HEK293 (cell line): ENCODE data around the gene RNF41.

Experiments used
- CTCF ChIA-PET: fragments of 350-600 bp; formaldehyde crosslinking; extraction: SDS; loops from one replicate; lab custom pipeline; 2021; ENCODE audit warnings: antibody characterized with exemption; lab: Yijun Ruan, JAX
- POLR2A ChIA-PET: fragments of 300-600 bp; formaldehyde crosslinking; extraction: SDS; loops from one replicate; lab custom pipeline; 2020; ENCODE audit warnings: antibody characterized with exemption, inconsistent platforms; lab: Yijun Ruan, JAX
- H3K27ac ChIP-seq: fragments of 200-500 bp; sonication (Bioruptor generic); 2 replicates; pipeline ENCODE4 v1.5.1; 2014; ENCODE audit warnings: low read depth, low read length, control low read depth, inconsistent platforms; ENCODE audit errors: extremely low read depth
- H3K36me3 ChIP-seq, 2 experiments: fragments of 200-500 bp in 1 of 2; sonication (Bioruptor generic) in 1 of 2; 1 replicate in 1 of 2; 2 replicates in 1 of 2; pipeline ENCODE4 v1.5.1; 2014 to 2017; ENCODE audit warnings: inconsistent platforms in 2 of 2, low read length in 2 of 2; ENCODE audit not compliant: control insufficient read depth in 2 of 2, insufficient read depth in 1 of 2
- H3K4me1 ChIP-seq: fragments of 200-500 bp; sonication (Bioruptor generic); 2 replicates; pipeline ENCODE4 v1.5.1; 2014; ENCODE audit warnings: mild to moderate bottlenecking, low read length, inconsistent platforms; ENCODE audit not compliant: control insufficient read depth, insufficient read depth
- H3K4me3 ChIP-seq: 2 replicates; pipeline ENCODE4 v1.5.1; 2011; ENCODE audit warnings: low read depth, mild to moderate bottlenecking, control low read depth, low read length, moderate library complexity
- H3K9me3 ChIP-seq: fragments of 200-500 bp; sonication (Bioruptor generic); 2 replicates; pipeline ENCODE4 v1.5.1; 2014; ENCODE audit warnings: low read depth, low read length, inconsistent platforms; ENCODE audit not compliant: control insufficient read depth, insufficient read depth
- IKZF3 ChIP-seq: fragments of 450-650 bp; IDR thresholded peaks from 2 replicates; pipeline ENCODE4 v1.5.0; 2018; ENCODE audit warnings: missing biosample characterization, mild to moderate bottlenecking, missing genetic modification characterization, moderate library complexity
- KLF10 ChIP-seq: fragments of 450-650 bp; IDR thresholded peaks from 2 replicates; pipeline ENCODE4 v1.5.1; 2018; ENCODE audit warnings: missing biosample characterization, mild to moderate bottlenecking, missing genetic modification characterization
- ZNF155 ChIP-seq: fragments of 450-650 bp; formaldehyde crosslinking; IDR thresholded peaks from 2 replicates; pipeline ENCODE4 v1.5.1; 2016; ENCODE audit warnings: missing biosample characterization, missing genetic modification characterization
- ZNF214 ChIP-seq: fragments of 450-650 bp; formaldehyde crosslinking; IDR thresholded peaks from 2 replicates; pipeline ENCODE4 v1.5.1; 2017; ENCODE audit warnings: missing biosample characterization, mild to moderate bottlenecking, missing genetic modification characterization, borderline replicate concordance
- ZNF274 ChIP-seq, 2 experiments: fragments of 200-500 bp in 1 of 2; fragments of 450-650 bp in 1 of 2; sonication (Bioruptor generic) in 1 of 2; formaldehyde crosslinking in 1 of 2; IDR thresholded peaks; 2 replicates each; pipeline versions ENCODE4 v1.5.1 to v1.6.1; 2014 to 2016; ENCODE audit warnings: borderline replicate concordance in 1 of 2, inconsistent platforms in 1 of 2, low read length in 1 of 2, missing biosample characterization in 1 of 2, missing genetic modification characterization in 1 of 2
- ZNF324 ChIP-seq: fragments of 450-650 bp; formaldehyde crosslinking; IDR thresholded peaks from 2 replicates; pipeline ENCODE4 v1.5.1; 2016; ENCODE audit warnings: missing biosample characterization, missing genetic modification characterization
- ZNF341 ChIP-seq: fragments of 450-650 bp; formaldehyde crosslinking; IDR thresholded peaks from 2 replicates; pipeline ENCODE4; 2016; ENCODE audit warnings: low read depth, missing biosample characterization, missing genetic modification characterization
- ZNF529 ChIP-seq: fragments of 450-650 bp; formaldehyde crosslinking; IDR thresholded peaks from 2 replicates; pipeline ENCODE4 v1.5.1; 2017; ENCODE audit warnings: missing genetic modification characterization, missing biosample characterization; ENCODE audit not compliant: insufficient replicate concordance
- ZNF555 ChIP-seq: fragments of 450-650 bp; formaldehyde crosslinking; conservative IDR thresholded peaks from 2 replicates; pipeline ENCODE4 v1.5.1; 2017; ENCODE audit warnings: missing biosample characterization, mild to moderate bottlenecking, missing genetic modification characterization, inconsistent platforms
- ZNF585B ChIP-seq: fragments of 450-650 bp; formaldehyde crosslinking; IDR thresholded peaks from 2 replicates; pipeline ENCODE4 v1.5.1; 2016; ENCODE audit warnings: missing biosample characterization, missing genetic modification characterization
- ZNF596 ChIP-seq: fragments of 450-650 bp; IDR thresholded peaks from 2 replicates; pipeline ENCODE4 v1.5.0; 2018; ENCODE audit warnings: missing biosample characterization, mild to moderate bottlenecking, missing genetic modification characterization, moderate library complexity
- ZNF660 ChIP-seq: fragments of 450-650 bp; IDR thresholded peaks from 2 replicates; pipeline ENCODE4 v1.5.1; 2018; ENCODE audit warnings: missing biosample characterization, mild to moderate bottlenecking, missing genetic modification characterization
- ZNF777 ChIP-seq: fragments of 450-650 bp; formaldehyde crosslinking; IDR thresholded peaks from 2 replicates; pipeline ENCODE4 v1.5.1; 2017; ENCODE audit warnings: missing biosample characterization, missing genetic modification characterization, borderline replicate concordance
- ZNF843 ChIP-seq: fragments of 450-650 bp; formaldehyde crosslinking; IDR thresholded peaks from 2 replicates; pipeline ENCODE4 v1.5.1; 2016; ENCODE audit warnings: missing biosample characterization, missing genetic modification characterization
- ZSCAN23 ChIP-seq: fragments of 450-650 bp; formaldehyde crosslinking; IDR thresholded peaks from 2 replicates; pipeline ENCODE4 v1.5.1; 2016; ENCODE audit warnings: missing biosample characterization, missing genetic modification characterization
- TF ChIP-seq, protein P1 (sequence below): fragments of 450-650 bp; formaldehyde crosslinking; IDR thresholded peaks from 2 replicates; pipeline ENCODE4 v1.5.1; 2017; ENCODE audit warnings: missing biosample characterization, missing genetic modification characterization
- TF ChIP-seq, protein P2 (sequence below): fragments of 450-650 bp; formaldehyde crosslinking; IDR thresholded peaks from 2 replicates; pipeline ENCODE4 v1.5.1; 2016; ENCODE audit warnings: missing biosample characterization, missing genetic modification characterization
- TF ChIP-seq, protein P3 (sequence below): fragments of 450-650 bp; formaldehyde crosslinking; IDR thresholded peaks from 2 replicates; pipeline ENCODE4 v1.5.1; 2016; ENCODE audit warnings: missing biosample characterization, missing genetic modification characterization, low read depth
- TF ChIP-seq, protein P4 (sequence below): fragments of 450-650 bp; formaldehyde crosslinking; IDR thresholded peaks from 2 replicates; pipeline ENCODE4 v1.5.1; 2017; ENCODE audit warnings: missing biosample characterization, missing genetic modification characterization
- TF ChIP-seq, protein P5 (sequence below): fragments of 450-650 bp; formaldehyde crosslinking; IDR thresholded peaks from 2 replicates; pipeline ENCODE4 v1.5.1; 2016; ENCODE audit warnings: missing biosample characterization, missing genetic modification characterization
- TF ChIP-seq, protein P6 (sequence below): IDR thresholded peaks from 2 replicates; pipeline ENCODE4 v1.6.1; 2011; ENCODE audit warnings: mild to moderate bottlenecking, low read depth, low read length, borderline replicate concordance

The RNF41 gene

DNA sequence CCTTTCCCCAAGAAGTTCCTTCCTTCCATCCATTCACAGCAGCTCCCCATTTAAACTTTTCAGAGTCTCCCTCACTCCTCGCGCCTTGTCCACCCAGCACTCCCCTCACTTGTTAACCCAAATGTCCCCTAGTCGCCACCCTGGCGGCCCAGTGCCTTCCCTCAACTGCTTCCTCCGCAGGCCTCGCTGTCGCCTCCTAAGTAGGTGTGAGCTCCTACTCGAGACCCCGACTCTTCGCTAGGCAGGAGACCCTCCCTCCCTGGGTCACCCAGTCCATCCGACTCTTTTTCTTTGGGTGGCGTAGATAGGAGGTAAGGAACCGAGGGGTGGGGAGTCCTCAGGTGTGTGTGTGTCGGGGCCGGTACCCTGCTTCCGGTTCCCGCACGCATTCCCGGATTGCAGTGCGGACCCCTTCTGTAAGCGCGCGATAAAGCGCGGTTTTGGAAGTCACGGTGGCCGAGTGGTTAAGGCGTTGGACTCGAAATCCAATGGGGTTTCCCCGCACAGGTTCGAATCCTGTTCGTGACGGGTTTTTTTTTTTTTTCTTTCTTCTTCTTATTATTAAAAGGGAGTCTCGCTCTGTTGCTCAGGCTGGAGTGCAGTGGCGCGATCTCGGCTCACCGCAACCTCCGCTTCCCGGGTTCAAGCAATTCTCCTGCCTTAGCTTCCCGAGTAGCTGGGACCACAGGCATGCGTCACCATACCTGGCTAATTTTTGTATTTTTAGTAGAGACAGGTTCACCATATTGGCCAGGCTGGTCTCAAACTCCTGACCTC is 31.6 kb downstream of the RNF41 start (continued):
- TF ChIP-seq, protein P1, sequence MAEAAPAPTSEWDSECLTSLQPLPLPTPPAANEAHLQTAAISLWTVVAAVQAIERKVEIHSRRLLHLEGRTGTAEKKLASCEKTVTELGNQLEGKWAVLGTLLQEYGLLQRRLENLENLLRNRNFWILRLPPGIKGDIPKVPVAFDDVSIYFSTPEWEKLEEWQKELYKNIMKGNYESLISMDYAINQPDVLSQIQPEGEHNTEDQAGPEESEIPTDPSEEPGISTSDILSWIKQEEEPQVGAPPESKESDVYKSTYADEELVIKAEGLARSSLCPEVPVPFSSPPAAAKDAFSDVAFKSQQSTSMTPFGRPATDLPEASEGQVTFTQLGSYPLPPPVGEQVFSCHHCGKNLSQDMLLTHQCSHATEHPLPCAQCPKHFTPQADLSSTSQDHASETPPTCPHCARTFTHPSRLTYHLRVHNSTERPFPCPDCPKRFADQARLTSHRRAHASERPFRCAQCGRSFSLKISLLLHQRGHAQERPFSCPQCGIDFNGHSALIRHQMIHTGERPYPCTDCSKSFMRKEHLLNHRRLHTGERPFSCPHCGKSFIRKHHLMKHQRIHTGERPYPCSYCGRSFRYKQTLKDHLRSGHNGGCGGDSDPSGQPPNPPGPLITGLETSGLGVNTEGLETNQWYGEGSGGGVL (tag by site-specific recombination) = no peak; the same call in 1 of the 2 replicates
- TF ChIP-seq, protein P2, sequence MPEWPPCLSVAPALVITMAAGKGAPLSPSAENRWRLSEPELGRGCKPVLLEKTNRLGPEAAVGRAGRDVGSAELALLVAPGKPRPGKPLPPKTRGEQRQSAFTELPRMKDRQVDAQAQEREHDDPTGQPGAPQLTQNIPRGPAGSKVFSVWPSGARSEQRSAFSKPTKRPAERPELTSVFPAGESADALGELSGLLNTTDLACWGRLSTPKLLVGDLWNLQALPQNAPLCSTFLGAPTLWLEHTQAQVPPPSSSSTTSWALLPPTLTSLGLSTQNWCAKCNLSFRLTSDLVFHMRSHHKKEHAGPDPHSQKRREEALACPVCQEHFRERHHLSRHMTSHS = no peak
- TF ChIP-seq ZNF585B (tag by site-specific recombination) = no peak
- no peak for TF ChIP-seq ZNF529 (tag by site-specific recombination)
- no peak for TF ChIP-seq ZNF555
- TF ChIP-seq ZNF155 (tag by site-specific recombination) = no peak

DNA sequence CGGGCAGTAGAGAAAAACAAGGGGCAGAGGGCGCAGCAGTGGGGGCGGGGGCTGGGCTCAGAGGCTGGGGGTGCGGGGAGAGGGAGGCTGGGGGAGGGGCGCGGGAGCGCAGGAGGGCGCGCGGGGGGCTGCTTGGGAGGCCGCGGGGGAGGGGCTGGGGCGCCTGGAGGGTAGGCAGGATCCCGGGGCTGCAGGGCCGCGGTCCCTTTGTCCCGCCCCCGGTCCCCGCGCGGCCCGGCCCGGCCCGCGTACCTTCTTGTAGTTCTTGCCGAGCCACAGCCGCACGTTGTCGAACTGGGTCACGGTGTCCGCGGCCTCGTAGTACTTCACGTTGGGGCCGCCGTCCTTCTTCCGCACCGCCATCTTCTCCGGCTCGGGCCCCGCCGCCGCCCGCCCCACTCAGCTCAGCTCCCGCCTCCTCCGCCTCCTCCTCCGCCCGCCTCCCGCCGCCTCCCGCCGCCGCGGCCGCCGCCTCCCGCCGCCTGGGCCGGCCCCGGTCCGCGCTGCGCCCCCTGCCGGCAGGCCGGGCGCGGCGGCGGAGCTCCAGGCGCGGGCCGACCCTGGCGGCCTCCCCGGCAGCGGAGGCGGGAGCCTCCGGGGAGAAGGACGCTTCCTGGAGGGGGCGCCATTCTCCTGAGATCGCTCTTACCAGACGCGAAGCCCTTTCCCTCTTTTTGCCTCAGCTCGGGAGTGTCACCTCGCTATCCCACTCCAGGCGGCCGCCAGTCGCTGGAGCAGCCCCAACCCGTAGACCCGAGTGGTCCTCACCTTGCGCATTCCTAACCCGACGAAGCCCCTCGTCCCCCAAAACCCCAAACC is 32.4 kb downstream of the RNF41 start, which contains the start of gene SMARCC2:
Gene SMARCC2, minus strand, starts transcription at position 385 of the 819 bp plus-strand sequence. Its CDS starts 22 bp downstream, at position 363.
- H3K36me3 ChIP-seq = peaks cover 16 to 30% of the 10 kb centered on the region in 2 experiments
- no peaks in the 10 kb centered on the region; the same call in 1 of the 2 replicates for H3K4me1 ChIP-seq
- CTCF ChIA-PET = interaction anchor here (0.5 to 6.1 kb wide), 50 partner anchors 9 to 947 kb away, joined by 3 to 86 read pairs (median 4); partner anchors contain the start of genes ANKRD52, COQ10A, ESYT1 and GLS2
- POLR2A ChIA-PET = interaction anchor here (0.6 to 5.3 kb wide), 27 partner anchors 8 to 250 kb away, joined by 3 to 59 read pairs (median 5); partner anchors contain the start of genes ANKRD52, ESYT1, MYL6 and PA2G4
- H3K9me3 ChIP-seq = no peaks in the 10 kb centered on the region
- peak within 1 kb of the TSS; percentile 87 for H3K4me3 ChIP-seq
- H3K27ac ChIP-seq = peak within 1 kb of the TSS; percentile 86
- TF ChIP-seq ZNF777 (tag by site-specific recombination) = peak; percentile 65; the same call in 1 of the 2 replicates
- TF ChIP-seq ZNF214 (tag by site-specific recombination) = no peak
- TF ChIP-seq ZNF341 (tag by site-specific recombination) = peak; percentile 35; the same call in 1 of the 2 replicates
- TF ChIP-seq, protein P3, sequence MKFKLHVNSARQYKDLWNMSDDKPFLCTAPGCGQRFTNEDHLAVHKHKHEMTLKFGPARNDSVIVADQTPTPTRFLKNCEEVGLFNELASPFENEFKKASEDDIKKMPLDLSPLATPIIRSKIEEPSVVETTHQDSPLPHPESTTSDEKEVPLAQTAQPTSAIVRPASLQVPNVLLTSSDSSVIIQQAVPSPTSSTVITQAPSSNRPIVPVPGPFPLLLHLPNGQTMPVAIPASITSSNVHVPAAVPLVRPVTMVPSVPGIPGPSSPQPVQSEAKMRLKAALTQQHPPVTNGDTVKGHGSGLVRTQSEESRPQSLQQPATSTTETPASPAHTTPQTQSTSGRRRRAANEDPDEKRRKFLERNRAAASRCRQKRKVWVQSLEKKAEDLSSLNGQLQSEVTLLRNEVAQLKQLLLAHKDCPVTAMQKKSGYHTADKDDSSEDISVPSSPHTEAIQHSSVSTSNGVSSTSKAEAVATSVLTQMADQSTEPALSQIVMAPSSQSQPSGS (tag by site-specific recombination) = no peak
- 0 out of 2 replicates have a peak, but pooled peaks have one; percentile 32 for TF ChIP-seq KLF10 (tag by site-specific recombination)
- TF ChIP-seq IKZF3 (tag by site-specific recombination) = peak; percentile 94
- no peak for TF ChIP-seq ZNF274 (IDR thresholded peaks at IDR 0.05; ENCODE audit: low read length)
- no peak for TF ChIP-seq ZNF274 (tag by site-specific recombination; IDR thresholded peaks at IDR 0.05; ENCODE audit: borderline replicate concordance)
- TF ChIP-seq ZNF596 (tag by site-specific recombination) = peak; percentile 27; the same call in 1 of the 2 replicates
- no peak for TF ChIP-seq ZNF324 (tag by site-specific recombination)
- TF ChIP-seq, protein P4, sequence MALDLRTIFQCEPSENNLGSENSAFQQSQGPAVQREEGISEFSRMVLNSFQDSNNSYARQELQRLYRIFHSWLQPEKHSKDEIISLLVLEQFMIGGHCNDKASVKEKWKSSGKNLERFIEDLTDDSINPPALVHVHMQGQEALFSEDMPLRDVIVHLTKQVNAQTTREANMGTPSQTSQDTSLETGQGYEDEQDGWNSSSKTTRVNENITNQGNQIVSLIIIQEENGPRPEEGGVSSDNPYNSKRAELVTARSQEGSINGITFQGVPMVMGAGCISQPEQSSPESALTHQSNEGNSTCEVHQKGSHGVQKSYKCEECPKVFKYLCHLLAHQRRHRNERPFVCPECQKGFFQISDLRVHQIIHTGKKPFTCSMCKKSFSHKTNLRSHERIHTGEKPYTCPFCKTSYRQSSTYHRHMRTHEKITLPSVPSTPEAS (tag by site-specific recombination) = no peak
- TF ChIP-seq, protein P5, sequence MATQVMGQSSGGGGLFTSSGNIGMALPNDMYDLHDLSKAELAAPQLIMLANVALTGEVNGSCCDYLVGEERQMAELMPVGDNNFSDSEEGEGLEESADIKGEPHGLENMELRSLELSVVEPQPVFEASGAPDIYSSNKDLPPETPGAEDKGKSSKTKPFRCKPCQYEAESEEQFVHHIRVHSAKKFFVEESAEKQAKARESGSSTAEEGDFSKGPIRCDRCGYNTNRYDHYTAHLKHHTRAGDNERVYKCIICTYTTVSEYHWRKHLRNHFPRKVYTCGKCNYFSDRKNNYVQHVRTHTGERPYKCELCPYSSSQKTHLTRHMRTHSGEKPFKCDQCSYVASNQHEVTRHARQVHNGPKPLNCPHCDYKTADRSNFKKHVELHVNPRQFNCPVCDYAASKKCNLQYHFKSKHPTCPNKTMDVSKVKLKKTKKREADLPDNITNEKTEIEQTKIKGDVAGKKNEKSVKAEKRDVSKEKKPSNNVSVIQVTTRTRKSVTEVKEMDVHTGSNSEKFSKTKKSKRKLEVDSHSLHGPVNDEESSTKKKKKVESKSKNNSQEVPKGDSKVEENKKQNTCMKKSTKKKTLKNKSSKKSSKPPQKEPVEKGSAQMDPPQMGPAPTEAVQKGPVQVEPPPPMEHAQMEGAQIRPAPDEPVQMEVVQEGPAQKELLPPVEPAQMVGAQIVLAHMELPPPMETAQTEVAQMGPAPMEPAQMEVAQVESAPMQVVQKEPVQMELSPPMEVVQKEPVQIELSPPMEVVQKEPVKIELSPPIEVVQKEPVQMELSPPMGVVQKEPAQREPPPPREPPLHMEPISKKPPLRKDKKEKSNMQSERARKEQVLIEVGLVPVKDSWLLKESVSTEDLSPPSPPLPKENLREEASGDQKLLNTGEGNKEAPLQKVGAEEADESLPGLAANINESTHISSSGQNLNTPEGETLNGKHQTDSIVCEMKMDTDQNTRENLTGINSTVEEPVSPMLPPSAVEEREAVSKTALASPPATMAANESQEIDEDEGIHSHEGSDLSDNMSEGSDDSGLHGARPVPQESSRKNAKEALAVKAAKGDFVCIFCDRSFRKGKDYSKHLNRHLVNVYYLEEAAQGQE (tag by site-specific recombination) = no peak
- peak; percentile 80 for TF ChIP-seq ZNF660 (tag by site-specific recombination)
- TF ChIP-seq ZSCAN23 (tag by site-specific recombination) = peak; percentile 69
- TF ChIP-seq, protein P6, sequence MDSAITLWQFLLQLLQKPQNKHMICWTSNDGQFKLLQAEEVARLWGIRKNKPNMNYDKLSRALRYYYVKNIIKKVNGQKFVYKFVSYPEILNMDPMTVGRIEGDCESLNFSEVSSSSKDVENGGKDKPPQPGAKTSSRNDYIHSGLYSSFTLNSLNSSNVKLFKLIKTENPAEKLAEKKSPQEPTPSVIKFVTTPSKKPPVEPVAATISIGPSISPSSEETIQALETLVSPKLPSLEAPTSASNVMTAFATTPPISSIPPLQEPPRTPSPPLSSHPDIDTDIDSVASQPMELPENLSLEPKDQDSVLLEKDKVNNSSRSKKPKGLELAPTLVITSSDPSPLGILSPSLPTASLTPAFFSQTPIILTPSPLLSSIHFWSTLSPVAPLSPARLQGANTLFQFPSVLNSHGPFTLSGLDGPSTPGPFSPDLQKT = no peak
- 0 out of 2 replicates have a peak, but pooled peaks have one; percentile 5 for TF ChIP-seq ZNF843 (tag by site-specific recombination)
